HL-60 (cell line): ENCODE data around the gene GJD4.

Source experiments
- POLR2AphosphoS5 ChIP-seq: IDR thresholded peaks from 2 replicates; pipeline ENCODE4 v1.6.1; 2012; ENCODE audit warnings: low read depth
- TF ChIP-seq, protein P1 (sequence below): IDR thresholded peaks from one replicate; pipeline ENCODE4 v1.5.1; 2011; ENCODE audit warnings: low read length, control low read depth, inconsistent platforms; ENCODE audit not compliant: insufficient read depth

DNA sequence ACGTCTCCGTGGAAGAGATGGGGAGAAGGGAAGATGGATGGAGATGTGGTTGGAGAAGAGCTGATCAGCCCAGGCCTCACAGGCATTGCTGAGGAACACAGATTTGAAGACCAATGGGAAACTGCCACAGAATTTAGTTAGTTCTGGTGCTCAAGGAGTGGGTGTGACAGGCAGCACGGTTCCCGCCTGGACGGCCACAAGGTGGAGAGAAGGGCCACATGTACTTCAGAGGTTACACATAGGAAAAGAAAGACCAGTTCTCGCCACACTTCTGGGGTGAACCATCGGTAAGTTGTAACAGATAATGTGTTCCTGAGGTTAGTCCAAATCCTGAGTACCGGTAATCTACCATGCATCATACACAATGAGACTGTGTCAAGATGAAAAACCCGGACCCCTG, 29.5 kb upstream of the GJD4 start:
- TF ChIP-seq, protein P1, sequence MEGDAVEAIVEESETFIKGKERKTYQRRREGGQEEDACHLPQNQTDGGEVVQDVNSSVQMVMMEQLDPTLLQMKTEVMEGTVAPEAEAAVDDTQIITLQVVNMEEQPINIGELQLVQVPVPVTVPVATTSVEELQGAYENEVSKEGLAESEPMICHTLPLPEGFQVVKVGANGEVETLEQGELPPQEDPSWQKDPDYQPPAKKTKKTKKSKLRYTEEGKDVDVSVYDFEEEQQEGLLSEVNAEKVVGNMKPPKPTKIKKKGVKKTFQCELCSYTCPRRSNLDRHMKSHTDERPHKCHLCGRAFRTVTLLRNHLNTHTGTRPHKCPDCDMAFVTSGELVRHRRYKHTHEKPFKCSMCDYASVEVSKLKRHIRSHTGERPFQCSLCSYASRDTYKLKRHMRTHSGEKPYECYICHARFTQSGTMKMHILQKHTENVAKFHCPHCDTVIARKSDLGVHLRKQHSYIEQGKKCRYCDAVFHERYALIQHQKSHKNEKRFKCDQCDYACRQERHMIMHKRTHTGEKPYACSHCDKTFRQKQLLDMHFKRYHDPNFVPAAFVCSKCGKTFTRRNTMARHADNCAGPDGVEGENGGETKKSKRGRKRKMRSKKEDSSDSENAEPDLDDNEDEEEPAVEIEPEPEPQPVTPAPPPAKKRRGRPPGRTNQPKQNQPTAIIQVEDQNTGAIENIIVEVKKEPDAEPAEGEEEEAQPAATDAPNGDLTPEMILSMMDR: no peak
- no peak for TF ChIP-seq POLR2AphosphoS5
